Skeletal muscle cell (primary cell): ENCODE results near the gene FRYL.

Experiments
- DNase-seq: peaks from one replicate; pipeline ENCODE4 v3.0.0-alpha.2; 2010; ENCODE audit warnings: low read depth
- H3K4me3 ChIP-seq: 2 replicates; pipeline ENCODE4 v1.5.1; 2011; ENCODE audit warnings: low read depth, mild to moderate bottlenecking, control low read depth, low read length, moderate library complexity

Gene FRYL

GRCh38 chr4:48673537-48673936, 106.5 kb downstream of the FRYL start:
- H3K4me3 ChIP-seq = no peak overlapping the region
- DNase-seq = no peak

GRCh38 chr4:48670587-48670986, 109.5 kb downstream of the FRYL start:
- no peak overlapping the region for H3K4me3 ChIP-seq
- DNase-seq = no peak

GRCh38 chr4:48669086-48669485, 111.0 kb downstream of the FRYL start:
- no peak overlapping the region for H3K4me3 ChIP-seq
- no peak for DNase-seq

GRCh38 chr4:48668254-48669017, 111.6 kb downstream of the FRYL start:
- H3K4me3 ChIP-seq = no peak overlapping the region

GRCh38 chr4:48667148-48667547, 112.9 kb downstream of the FRYL start:
- DNase-seq = no peak

More at GRCh38 chr4:48668254-48669017, 111.6 kb downstream of the FRYL start:
- DNase-seq = no peak

GRCh38 chr4:48665555-48666186, 114.4 kb downstream of the FRYL start:
- no peak overlapping the region for H3K4me3 ChIP-seq

More at GRCh38 chr4:48667148-48667547, 112.9 kb downstream of the FRYL start:
- no peak overlapping the region for H3K4me3 ChIP-seq

GRCh38 chr4:48664938-48665337, 115.1 kb downstream of the FRYL start:
- H3K4me3 ChIP-seq = no peak overlapping the region
- no peak for DNase-seq

More at GRCh38 chr4:48665555-48666186, 114.4 kb downstream of the FRYL start:
- DNase-seq = no peak

- DNase-seq = no peak
- H3K4me3 ChIP-seq = no peak overlapping the region
These were observed 118.7 kb downstream of the FRYL start for GRCh38 chr4:48661391-48661790.

GRCh38 chr4:48660347-48660746, 119.7 kb downstream of the FRYL start:
- no peak overlapping the region for H3K4me3 ChIP-seq
- no peak for DNase-seq

GRCh38 chr4:48654015-48654664, 125.9 kb downstream of the FRYL start:
- no peak for DNase-seq
- H3K4me3 ChIP-seq = no peak overlapping the region

GRCh38 chr4:48653217-48654014, 126.7 kb downstream of the FRYL start:
- DNase-seq = peak; percentile 48
- no peak overlapping the region for H3K4me3 ChIP-seq

GRCh38 chr4:48651914-48652313, 128.2 kb downstream of the FRYL start:
- DNase-seq = peak; percentile 37
- H3K4me3 ChIP-seq = no peak overlapping the region

GRCh38 chr4:48649505-48649904, 130.6 kb downstream of the FRYL start:
- H3K4me3 ChIP-seq = no peak overlapping the region
- DNase-seq = no peak

GRCh38 chr4:48645225-48645794, 134.8 kb downstream of the FRYL start:
- no peak overlapping the region for H3K4me3 ChIP-seq
- DNase-seq = no peak

GRCh38 chr4:48642421-48643374, 137.4 kb downstream of the FRYL start:
- H3K4me3 ChIP-seq = no peak overlapping the region

GRCh38 chr4:48641401-48641800, 138.7 kb downstream of the FRYL start:
- DNase-seq = no peak
- no peak overlapping the region for H3K4me3 ChIP-seq

More at GRCh38 chr4:48642421-48643374, 137.4 kb downstream of the FRYL start:
- DNase-seq = no peak

GRCh38 chr4:48640699-48641098, 139.4 kb downstream of the FRYL start:
- no peak for DNase-seq
- H3K4me3 ChIP-seq = no peak overlapping the region

GRCh38 chr4:48640225-48640624, 139.9 kb downstream of the FRYL start:
- no peak for DNase-seq
- H3K4me3 ChIP-seq = no peak overlapping the region
